Measurements from ENCODE around the gene MIEF1.

DNA sequence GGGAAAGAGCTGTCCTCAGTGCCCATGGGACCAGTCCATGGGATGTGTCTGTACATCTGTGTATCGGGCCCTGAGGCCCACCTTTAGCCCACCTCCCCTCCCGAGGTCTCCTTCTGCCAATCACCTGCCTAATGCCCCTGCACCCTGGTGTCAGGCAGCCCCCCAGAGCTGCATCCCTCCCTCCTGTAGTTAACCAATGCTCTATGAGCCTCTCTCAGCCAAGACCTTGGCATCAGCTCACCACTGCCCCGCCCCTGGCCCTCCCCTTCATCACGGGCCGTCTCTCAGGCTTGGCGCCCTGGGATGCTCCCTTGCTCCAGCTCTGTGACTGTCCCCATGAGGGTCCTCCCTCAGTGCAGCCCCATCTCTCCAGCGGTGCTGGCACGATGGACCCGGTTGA, 26.8 kb upstream of the MIEF1 start:
- TF ChIP-seq, protein P1, sequence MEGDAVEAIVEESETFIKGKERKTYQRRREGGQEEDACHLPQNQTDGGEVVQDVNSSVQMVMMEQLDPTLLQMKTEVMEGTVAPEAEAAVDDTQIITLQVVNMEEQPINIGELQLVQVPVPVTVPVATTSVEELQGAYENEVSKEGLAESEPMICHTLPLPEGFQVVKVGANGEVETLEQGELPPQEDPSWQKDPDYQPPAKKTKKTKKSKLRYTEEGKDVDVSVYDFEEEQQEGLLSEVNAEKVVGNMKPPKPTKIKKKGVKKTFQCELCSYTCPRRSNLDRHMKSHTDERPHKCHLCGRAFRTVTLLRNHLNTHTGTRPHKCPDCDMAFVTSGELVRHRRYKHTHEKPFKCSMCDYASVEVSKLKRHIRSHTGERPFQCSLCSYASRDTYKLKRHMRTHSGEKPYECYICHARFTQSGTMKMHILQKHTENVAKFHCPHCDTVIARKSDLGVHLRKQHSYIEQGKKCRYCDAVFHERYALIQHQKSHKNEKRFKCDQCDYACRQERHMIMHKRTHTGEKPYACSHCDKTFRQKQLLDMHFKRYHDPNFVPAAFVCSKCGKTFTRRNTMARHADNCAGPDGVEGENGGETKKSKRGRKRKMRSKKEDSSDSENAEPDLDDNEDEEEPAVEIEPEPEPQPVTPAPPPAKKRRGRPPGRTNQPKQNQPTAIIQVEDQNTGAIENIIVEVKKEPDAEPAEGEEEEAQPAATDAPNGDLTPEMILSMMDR (IDR thresholded peaks at IDR 0.05; ENCODE audit: insufficient read depth, low read length), result no peak
- TF ChIP-seq POLR2AphosphoS5 (IDR thresholded peaks at IDR 0.05; ENCODE audit: low read depth) (no peak), SPI1 (IDR thresholded peaks at IDR 0.05; ENCODE audit: borderline replicate concordance, low read depth) (no peak)

Measured in HL-60 (cell line).